ENCODE data around the gene DUSP5.

The DUSP5 gene

DNA sequence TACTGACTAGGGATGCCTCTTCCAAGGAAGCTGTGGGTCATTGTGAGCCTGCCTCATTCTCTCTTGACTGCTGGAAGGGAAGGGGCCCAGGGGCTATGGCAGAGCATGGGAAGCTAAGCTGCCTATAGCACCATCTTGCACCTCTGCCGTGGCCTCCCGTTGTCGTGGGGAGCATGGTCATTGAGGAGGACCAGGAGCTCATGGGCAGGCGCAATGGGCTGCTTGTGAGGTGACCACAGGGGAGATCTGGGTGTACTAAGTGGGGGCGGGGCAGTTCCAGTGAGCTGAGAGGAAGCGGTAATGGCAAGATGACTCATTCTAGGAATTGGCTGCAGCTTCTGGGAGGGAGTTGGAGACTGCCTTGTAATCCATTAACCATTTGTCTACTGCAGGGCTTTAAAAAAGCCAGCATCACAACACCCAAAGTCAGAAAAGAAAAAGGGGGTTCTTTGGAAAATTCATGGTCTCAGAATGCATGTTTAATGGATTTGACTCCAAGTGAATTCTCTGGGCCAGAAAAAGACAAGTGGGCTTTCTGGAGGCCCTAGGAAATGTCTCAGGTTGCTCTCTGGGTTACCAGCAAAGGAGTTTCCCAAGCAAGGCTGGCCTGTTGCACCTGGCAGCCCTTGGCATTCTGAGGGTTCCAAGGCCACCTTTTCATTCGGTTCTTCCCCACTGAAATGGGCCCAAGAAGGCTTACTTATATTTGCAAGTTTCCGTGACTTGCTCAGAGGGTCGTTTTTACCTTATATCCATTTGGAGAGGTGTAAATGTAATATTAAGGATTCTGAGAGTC, 3.6 kb downstream of the DUSP5 start:
- no peak for DNase-seq

GRCh38 chr10:110502072-110502845, 4.6 kb downstream of the DUSP5 start:
- DNase-seq = no peak

DNA sequence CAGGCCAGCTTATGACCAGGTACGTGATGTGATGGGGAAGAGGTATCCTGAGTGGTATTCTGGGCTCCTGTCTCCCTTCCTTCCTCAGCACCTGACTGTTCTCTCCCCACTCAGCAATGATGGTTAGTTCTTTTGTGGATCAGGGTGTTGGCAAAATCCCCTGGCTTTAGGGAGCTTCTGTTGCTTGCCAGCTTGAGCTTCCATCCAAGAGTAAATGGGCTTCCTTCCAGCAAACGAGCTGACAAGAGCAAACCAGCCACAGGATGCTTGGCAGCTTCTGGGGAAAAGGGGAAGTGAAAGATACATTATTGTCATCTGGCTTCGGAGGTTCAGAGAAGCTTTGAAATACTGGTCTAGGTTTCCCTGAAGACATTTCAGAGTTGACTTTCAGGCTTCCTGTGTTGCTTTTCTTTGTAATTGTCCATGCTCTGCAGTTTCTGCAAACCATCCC, 5.2 kb downstream of the DUSP5 start:
- no peak for DNase-seq

DNA sequence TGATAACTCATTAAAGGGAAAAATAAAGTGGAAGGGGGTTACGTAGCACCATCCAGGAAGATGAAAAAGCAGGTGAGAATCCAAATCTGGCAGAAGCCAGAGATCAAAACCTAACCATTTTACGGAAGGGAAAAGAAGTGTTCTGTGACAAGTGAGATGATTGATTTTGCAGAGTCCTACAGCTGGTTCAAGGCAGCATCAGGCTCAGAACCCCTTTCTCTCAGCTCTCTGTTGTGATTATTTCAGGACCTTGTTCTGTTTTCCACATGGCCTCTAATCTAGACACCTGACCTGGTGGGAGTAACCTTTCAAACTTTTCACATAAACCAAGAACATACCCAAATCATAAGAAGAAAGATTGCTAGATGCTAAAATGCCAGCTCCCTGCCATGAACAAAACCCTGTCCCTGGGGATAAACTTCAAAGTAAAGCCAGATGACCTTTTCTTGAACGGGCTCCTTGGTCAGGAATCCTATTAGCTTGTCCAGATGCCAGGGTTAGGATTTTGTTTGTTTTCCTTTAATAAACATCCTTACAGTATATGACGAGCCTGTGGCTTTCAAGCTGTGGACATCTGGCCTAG, 5.9 kb downstream of the DUSP5 start:
- no peak for DNase-seq

GRCh38 chr10:110504111-110504735, 6.5 kb downstream of the DUSP5 start:
- no peak for DNase-seq

DNA sequence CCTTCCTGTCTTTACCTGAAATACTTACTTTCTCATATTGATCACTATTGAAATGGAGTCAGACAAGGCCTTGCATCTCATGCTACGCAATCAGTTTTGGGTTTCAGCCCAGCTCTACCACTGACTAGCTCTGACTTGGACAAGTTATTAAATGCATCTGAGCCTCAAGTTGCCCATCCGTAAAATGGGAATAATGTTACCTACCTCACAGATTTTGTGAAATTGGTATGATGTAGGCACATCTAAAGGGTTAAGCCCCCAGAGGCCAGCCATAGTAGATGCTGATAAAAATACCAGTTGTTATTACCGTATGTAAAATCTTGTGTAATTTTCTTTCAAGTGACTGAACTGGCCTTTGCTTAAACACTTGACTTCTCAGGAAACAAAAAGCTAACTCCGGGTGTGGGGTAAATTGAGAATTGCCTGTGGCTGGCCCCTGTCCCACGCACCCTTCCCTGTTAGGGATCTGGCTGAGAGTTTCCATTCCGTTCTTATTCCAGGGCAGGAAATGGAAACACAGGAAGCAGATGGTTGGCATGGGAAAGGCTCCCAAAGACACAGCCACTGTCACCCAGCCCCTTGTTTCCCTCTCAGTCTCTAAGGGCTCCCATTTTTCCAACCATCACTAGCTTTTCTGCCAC, 7.5 kb downstream of the DUSP5 start:
- DNase-seq = no peak

- DNase-seq = no peak
Observed at GRCh38 chr10:110506448-110506847, 8.7 kb downstream of the DUSP5 start.

- DNase-seq = no peak
Observed at GRCh38 chr10:110507346-110507745, 9.6 kb downstream of the DUSP5 start.

DNA sequence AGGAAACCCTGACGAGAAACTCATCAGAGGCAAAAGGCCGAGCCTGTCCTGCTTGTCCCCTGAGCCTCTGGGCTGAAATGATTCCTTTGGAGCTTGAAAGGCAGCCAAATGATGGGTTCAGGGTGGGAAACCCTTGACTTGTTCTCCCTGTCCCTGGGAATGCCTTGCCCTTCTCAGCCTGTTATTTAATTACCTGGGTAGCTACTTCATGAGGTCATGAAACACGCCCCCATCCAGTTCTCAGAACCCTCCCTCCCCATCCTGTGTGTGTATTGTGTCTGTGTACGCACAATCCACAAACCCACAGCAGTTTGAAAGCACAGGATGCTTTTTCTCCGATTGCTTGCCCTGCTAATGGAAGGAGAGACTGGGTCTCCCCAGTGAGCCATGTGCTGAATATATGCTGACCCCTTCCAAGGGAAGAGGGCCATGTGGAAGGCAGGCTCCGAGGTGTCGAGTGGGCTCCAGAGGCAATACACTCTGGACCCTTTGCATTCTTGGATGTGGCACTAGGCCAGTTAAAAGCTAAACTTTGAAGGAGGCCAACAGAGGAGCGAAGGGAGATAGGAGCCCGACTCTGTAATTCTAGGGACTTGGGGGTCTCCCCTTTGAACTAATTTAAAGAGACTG, 10.6 kb downstream of the DUSP5 start:
- DNase-seq = no peak

- DNase-seq = peak; percentile 5
Observed at GRCh38 chr10:110508806-110509544, 11.3 kb downstream of the DUSP5 start.

DNA sequence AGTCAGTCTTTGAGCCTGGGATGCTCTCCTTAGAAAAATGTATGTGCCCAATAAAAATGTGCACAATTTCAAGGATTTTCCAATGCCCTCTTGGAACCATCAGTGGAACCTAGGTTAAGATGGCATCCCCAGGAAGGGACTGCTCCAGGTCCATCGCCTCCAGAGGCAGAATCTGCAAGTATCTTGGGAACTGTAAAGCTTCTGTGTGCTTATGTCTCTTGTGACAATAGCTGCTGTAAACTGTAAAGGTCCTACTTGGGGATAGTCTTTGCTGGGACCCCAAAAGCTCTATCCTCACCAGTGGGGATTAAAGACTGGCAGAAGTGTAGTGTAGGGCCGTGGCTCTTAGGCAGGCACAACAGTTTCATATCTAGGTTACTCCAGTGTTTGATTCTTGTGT, 11.9 kb downstream of the DUSP5 start:
- DNase-seq = no peak

DNA sequence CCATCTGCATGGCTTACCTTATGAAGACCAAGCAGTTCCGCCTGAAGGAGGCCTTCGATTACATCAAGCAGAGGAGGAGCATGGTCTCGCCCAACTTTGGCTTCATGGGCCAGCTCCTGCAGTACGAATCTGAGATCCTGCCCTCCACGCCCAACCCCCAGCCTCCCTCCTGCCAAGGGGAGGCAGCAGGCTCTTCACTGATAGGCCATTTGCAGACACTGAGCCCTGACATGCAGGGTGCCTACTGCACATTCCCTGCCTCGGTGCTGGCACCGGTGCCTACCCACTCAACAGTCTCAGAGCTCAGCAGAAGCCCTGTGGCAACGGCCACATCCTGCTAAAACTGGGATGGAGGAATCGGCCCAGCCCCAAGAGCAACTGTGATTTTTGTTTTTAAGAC, 12.4 kb downstream of the DUSP5 start:
- DNase-seq = no peak

DNA sequence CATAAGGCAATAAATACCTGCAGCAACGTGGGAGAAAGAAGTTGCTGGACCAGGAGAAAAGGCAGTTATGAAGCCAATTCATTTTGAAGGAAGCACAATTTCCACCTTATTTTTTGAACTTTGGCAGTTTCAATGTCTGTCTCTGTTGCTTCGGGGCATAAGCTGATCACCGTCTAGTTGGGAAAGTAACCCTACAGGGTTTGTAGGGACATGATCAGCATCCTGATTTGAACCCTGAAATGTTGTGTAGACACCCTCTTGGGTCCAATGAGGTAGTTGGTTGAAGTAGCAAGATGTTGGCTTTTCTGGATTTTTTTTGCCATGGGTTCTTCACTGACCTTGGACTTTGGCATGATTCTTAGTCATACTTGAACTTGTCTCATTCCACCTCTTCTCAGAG, 13.0 kb downstream of the DUSP5 start:
- DNase-seq = no peak

- no peak for DNase-seq
Observed at GRCh38 chr10:110511734-110512449, 14.2 kb downstream of the DUSP5 start.

DNA sequence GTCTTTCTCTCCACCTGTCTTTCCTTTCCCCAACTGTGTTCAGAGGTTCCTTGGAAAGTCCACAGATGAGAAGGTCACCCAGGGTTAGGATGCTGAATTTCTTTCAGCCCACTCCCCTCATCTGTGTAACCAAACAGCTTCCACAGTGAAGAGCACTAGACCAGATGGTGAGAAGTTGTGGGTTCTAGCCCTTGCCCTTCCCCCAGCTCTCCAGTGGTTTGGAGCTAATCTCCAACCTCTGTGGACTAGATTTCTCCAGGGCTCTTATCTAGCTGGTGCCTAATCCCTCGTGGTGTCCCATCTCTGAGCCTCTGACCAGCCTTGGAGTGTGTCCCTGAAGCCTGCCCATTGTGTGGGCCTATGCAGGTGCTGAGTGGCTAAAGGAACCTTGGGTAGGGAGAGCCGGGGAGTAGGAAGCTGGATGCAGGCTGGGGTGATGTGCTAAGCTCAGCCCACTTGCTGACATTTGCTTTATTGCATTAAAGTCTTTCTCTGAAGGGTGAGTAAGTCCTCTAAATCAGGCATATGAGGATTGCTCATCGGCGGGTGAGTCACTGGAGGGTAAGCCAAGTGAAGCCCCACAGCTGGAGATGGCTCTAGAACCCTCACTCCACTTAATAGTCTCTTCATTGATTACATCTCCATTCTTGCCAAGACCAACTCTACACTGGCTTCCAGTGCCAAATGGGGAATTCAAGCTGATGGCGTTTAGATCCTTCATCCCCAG, 14.9 kb downstream of the DUSP5 start:
- no peak for DNase-seq

DNA sequence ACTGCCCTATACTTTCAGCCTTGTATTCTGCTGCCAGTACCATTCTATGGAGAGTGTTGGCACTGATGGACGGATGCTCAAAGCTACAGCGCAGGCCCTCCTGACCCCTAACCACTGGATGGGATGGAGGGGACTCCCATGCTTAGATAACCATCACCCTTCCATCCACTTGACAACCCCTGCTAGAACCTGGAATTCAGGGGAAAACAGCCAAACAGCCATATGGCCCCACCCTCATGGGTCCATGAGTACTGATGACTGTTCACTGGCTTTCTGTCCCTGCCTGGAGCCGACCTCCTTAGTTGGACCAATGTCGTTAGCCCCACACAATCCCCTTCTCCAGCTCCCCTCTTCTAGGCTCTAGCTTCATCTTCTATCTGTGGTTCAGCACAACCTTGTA, 16.2 kb downstream of the DUSP5 start:
- no peak for DNase-seq

- no peak for DNase-seq
Observed at GRCh38 chr10:110514848-110515247, 17.1 kb downstream of the DUSP5 start.

GRCh38 chr10:110516815-110517492, 19.2 kb downstream of the DUSP5 start:
- DNase-seq = no peak

DNA sequence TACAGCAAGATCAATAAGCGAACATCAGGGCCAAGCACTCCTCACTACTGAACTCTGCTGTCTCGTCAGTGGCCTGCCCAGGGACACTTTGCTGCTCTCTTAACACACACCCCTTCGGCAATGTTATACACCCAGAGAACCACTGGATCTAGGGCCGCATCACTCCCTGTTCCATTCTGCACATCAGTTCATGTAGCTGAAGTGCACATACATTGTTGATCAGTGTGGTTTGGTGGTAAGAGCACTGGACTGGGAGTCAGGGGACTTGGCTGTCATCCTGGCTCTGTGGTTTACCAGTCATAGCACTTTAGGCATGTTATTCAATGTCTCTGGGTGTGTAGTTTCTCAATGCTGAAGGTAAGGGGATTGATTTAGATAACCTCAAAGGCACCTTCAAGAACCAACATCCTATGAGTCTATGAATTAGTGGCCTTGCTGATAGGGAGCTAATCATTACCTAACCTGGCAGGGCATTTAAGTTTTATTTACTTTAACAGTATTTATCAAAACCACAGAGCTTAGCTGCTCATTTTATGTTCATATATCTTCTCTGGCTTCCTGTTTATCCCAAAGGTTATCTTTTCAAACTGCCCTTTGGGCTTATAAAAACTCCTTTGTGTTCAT, 24.8 kb downstream of the DUSP5 start:
- no peak for DNase-seq

Data from NCI-H2081 treated with DMSO at 0.1 percent for 48 hours (cell line).